Measurements from ENCODE around the gene CD300LF. TPM values are rescaled to one million over a fixed set of nuclear protein-coding genes. Genes with fewer than 3 reads are reported as not detected.

CD300LF gene
- total RNA-seq, 1 experiment from 2014 or later = not detected

- H3T11ph ChIP-seq (ENCODE audit: low read length) = no peak overlapping the region
- H3K4me2 ChIP-seq (ENCODE audit: insufficient read depth, insufficient read length, low read length) = no peak overlapping the region
- DNase-seq = no peak
- WGBS (ENCODE audit: extremely low coverage, insufficient read length, low lambda C conversion rate) = no CpG with 5 or more reads among the region's 3 CpGs
- no peak overlapping the region for H2AFZ ChIP-seq (ENCODE audit: low read length)
- no peak overlapping the region for H3K56ac ChIP-seq (ENCODE audit: insufficient read length, low read depth, low read length)
- no peak overlapping the region for H3K4ac ChIP-seq (ENCODE audit: low read depth, low read length)
- peaks cover 10% of the 10 kb centered on the region; the same call in 1 of the 2 replicates for H3K79me2 ChIP-seq (ENCODE audit: insufficient read depth, low read length)
- no peak overlapping the region for H4K8ac ChIP-seq (replicated peaks; ENCODE audit: insufficient read length, low read depth, low read length)
- no peaks in the 10 kb centered on the region for H3K9me3 ChIP-seq (ENCODE audit: control insufficient read depth, low read depth, low read length)
- no peak overlapping the region for H2BK15ac ChIP-seq (ENCODE audit: low read depth, low read length)
- H3K18ac ChIP-seq (ENCODE audit: insufficient read length, low read depth, low read length) = no peak overlapping the region
- H3K23ac ChIP-seq (ENCODE audit: insufficient read length, low read depth, low read length) = no peak overlapping the region
- Mint-ChIP-seq H3K4me1 (peaks cover 53 to 70% of the 10 kb centered on the region in 2 experiments), H3K36me3 (ENCODE audit: insufficient read depth in 1 of 3, low read depth in 3 of 3) (peaks cover 12 to 22% (median 20%) of the 10 kb centered on the region in 3 experiments), H3K9me3 (no peaks in the 10 kb centered on the region), H3K27me3 (ENCODE audit: low read depth) (peaks cover under 1% of the 10 kb centered on the region; the same call in 1 of the 2 replicates), H3K27ac (no peak overlapping the region), H3K4me3 (no peak overlapping the region)
- no peaks in the 10 kb centered on the region for H3K23me2 ChIP-seq (ENCODE audit: insufficient read length, low read depth, low read length, poor library complexity, severe bottlenecking)
- no peak overlapping the region for H2AK5ac ChIP-seq (ENCODE audit: insufficient read length, low read length)
- H2BK5ac ChIP-seq (ENCODE audit: insufficient read length, low read length) = no peak overlapping the region
- H4K5ac ChIP-seq (ENCODE audit: insufficient read length, low read depth, low read length) = no peak overlapping the region
- no peaks in the 10 kb centered on the region for H3K27me3 ChIP-seq (ENCODE audit: insufficient read depth, low read length)
- peaks cover 11% of the 10 kb centered on the region for H3K79me1 ChIP-seq (ENCODE audit: insufficient read depth, low read depth, low read length, poor library complexity, severe bottlenecking)
- TF ChIP-seq CTCF (conservative IDR thresholded peaks at IDR 0.05) = no peak
- no peak overlapping the region for H2BK120ac ChIP-seq (ENCODE audit: low read depth, low read length, poor library complexity, severe bottlenecking)
- H3K9ac ChIP-seq (ENCODE audit: extremely low read depth, insufficient read length, low read length) = no peak overlapping the region
- no peak overlapping the region for H2BK12ac ChIP-seq (ENCODE audit: insufficient read length, low read depth, low read length)
- no peak overlapping the region for H4K91ac ChIP-seq (ENCODE audit: insufficient read length, low read depth, low read length)
- H3K14ac ChIP-seq (ENCODE audit: insufficient read depth, low read length) = no peak overlapping the region
- no peak overlapping the region for H2BK20ac ChIP-seq (ENCODE audit: low read depth, low read length, poor library complexity, severe bottlenecking)
- H3K4me1 ChIP-seq (ENCODE audit: insufficient read depth, low read length) = peaks cover 3% of the 10 kb centered on the region; the same call in 1 of the 2 replicates
- no peaks in the 10 kb centered on the region for H4K20me1 ChIP-seq (ENCODE audit: control insufficient read depth, insufficient read depth, insufficient read length)
- H3K27ac ChIP-seq (ENCODE audit: insufficient read length, low read depth, low read length) = no peak overlapping the region
These were observed 42.1 kb upstream of the CD300LF start for GRCh38 chr17:74754832-74755231.
